Heart right ventricle (tissue), 16 donors: Measurements from ENCODE around the gene TCAF1. TPM values are rescaled to one million over a fixed set of nuclear protein-coding genes. Genes with fewer than 3 reads are reported as not detected.

ENCODE experiments used
- ATAC-seq, 8 donors: fragments of 200-7000 bp; cut with Tn5 transposase; one replicate each; pipeline ENCODE4 v1.9.1; 2020; ENCODE audit warnings: mild to moderate bottlenecking in 8 of 8, moderate library complexity in 8 of 8, moderate number of reproducible peaks in 1 of 8
- DNase-seq, 2 donors: peaks; one replicate each; pipeline ENCODE4 v3.0.0-alpha.2; 2020
- H3K27ac ChIP-seq, 10 donors: fragments of 200-600 bp; sonication (generic) in 2 of 10; one replicate each; pipeline versions ENCODE4 v1.5.0 to v1.8.0; 2020 to 2022; ENCODE audit warnings: mild to moderate bottlenecking in 3 of 10
- H3K27me3 ChIP-seq, 7 donors: fragments of 200-600 bp; one replicate each; pipeline ENCODE4 v1.8.0; 2021 to 2022; ENCODE audit warnings: mild to moderate bottlenecking in 2 of 7
- H3K36me3 ChIP-seq, 9 donors: fragments of 200-600 bp; sonication (generic) in 1 of 9; one replicate each; pipeline versions ENCODE4 v1.5.0 to v1.8.0; 2020 to 2022; ENCODE audit warnings: mild to moderate bottlenecking in 2 of 9
- H3K4me1 ChIP-seq, 9 donors: fragments of 200-600 bp; sonication (generic) in 1 of 9; one replicate each; pipeline versions ENCODE4 v1.5.0 to v1.8.0; 2020 to 2022; ENCODE audit warnings: mild to moderate bottlenecking in 4 of 9
- H3K4me3 ChIP-seq, 10 donors: fragments of 200-600 bp; sonication (generic) in 2 of 10; one replicate each; pipeline versions ENCODE4 v1.5.0 to v1.8.0; 2020 to 2022; ENCODE audit warnings: mild to moderate bottlenecking in 7 of 10, moderate library complexity in 2 of 10
- H3K9me3 ChIP-seq, 11 donors: fragments of 200-600 bp in 10 of 11; sonication (generic) in 2 of 11; one replicate each; pipeline versions ENCODE4 v1.5.0 to v1.8.0; 2013 to 2022; ENCODE audit warnings: mild to moderate bottlenecking in 2 of 11, control low read depth in 1 of 11, moderate library complexity in 1 of 11
- WGBS, 2 donors: extraction: QIAGEN DNeasy Blood & Tissue Kit; methylation state at CpG; one replicate each; pipeline ENCODE4 v1.1.7; 2013; ENCODE audit warnings: inconsistent platforms in 1 of 2; 5-methylcytosine and 5-hydroxymethylcytosine counted together
- intact Hi-C, 10 donors: fragments of 100-400 bp; cut with DNase I; formaldehyde crosslinking; loops; one replicate each; pipeline versions ENCODE4 v1.11.1 to v1.14.2; 2022
- polyA plus RNA-seq, 2 donors: library from polyadenylated mRNA; stranded (reverse); fragments of 200-250 nt; gene quantifications; one replicate each; pipeline ENCODE4 v1.2.3, GENCODE V29; 2013
- total RNA-seq, 10 donors: library from RNA; stranded (reverse); fragmentation: NEBNext Ultra II Directional in 3 of 10; extraction: Animal tissue kit (Norgen Biotek cat#: 25700) in 3 of 10; gene quantifications; one replicate each; pipeline versions ENCODE4 v1.2.1 to v1.2.4, GENCODE V29; 2021 to 2023
- TF ChIP-seq, protein P1 (sequence below), 9 donors: fragments of 200-600 bp; sonication (generic) in 2 of 9; IDR thresholded peaks; one replicate each; pipeline versions ENCODE4 v1.5.0 to v1.8.0; 2021 to 2022; ENCODE audit warnings: antibody characterized with exemption in 9 of 9, mild to moderate bottlenecking in 5 of 9, moderate library complexity in 1 of 9
- donor health status: Arrhythmogenic right ventricular cardiomyopathy.
- donor health status: ischemic (EF 13 %, LVEDD 7.1; RV severe dilation, severe dysfunction).
- donor health status: healthy with polysubstance abuse.
- donor health status: DM: no; HTN: yes; CAD: no.
- donor health status: DM: no; HTN: no; CAD: no.
- donor health status: ischemic (EF 25% LVEDD 6.9; RV normal size, moderate dysfunction).
- donor health status: ischemic (EF 25% LVEDD 5.7; RV mildly dilated, moderate dysfunction).
- donor health status: healthy.
- donor health status: DM: yes; HTN: yes; CAD: no.
- donor health status: Ischemic cardiomyopathy.
- donor health status: ischemic (EF 35%, LVEDD 5.7; RV mildly dilated, moderate dysfunction).
- donor health status: nonischemic (EF 11% LVEDD 7.7; RV severe dilation, severe dysfunction).
- donor health status: DM: yes; HTN: yes; CAD: no.
- donor health status: PGD.
- donor health status: ischemic (EF 29% LVEDD 5.4; RV normal size, mild dysfunction).
- donor health status: nonischemic (EF 23%, LVEDD 6.1; RV moderate dilation, normal function).

Gene TCAF1
- total and polyA plus RNA-seq, 12 donors: 9.3 to 62.8 (median 55.5) TPM

GRCh38 chr7:143938379-143939243, 36.6 kb upstream of the TCAF1 start:
- Histone ChIP-seq H3K4me1 (no peaks in the 10 kb centered on the region), H3K4me3 (no peak overlapping the region), H3K27ac (no peak overlapping the region), H3K9me3 (peaks cover 0 to 5% (median 0%) of the 10 kb centered on the region in 11 donors), H3K27me3 (no peaks in the 10 kb centered on the region), H3K36me3 (no peaks in the 10 kb centered on the region)
- TF ChIP-seq, protein P1, sequence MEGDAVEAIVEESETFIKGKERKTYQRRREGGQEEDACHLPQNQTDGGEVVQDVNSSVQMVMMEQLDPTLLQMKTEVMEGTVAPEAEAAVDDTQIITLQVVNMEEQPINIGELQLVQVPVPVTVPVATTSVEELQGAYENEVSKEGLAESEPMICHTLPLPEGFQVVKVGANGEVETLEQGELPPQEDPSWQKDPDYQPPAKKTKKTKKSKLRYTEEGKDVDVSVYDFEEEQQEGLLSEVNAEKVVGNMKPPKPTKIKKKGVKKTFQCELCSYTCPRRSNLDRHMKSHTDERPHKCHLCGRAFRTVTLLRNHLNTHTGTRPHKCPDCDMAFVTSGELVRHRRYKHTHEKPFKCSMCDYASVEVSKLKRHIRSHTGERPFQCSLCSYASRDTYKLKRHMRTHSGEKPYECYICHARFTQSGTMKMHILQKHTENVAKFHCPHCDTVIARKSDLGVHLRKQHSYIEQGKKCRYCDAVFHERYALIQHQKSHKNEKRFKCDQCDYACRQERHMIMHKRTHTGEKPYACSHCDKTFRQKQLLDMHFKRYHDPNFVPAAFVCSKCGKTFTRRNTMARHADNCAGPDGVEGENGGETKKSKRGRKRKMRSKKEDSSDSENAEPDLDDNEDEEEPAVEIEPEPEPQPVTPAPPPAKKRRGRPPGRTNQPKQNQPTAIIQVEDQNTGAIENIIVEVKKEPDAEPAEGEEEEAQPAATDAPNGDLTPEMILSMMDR (IDR thresholded peaks at IDR 0.05): no peak
- WGBS, 2 donors: 67 to 79% methylated on average over 5 of the region's 5 CpGs
- intact Hi-C loops: no loop called here
- ATAC-seq (no peak), DNase-seq (no peak)

- H3K27ac ChIP-seq: no peak overlapping the region
- peaks cover 0 to 20% (median 0%) of the 10 kb centered on the region in 11 donors for H3K9me3 ChIP-seq
- DNase-seq (no peak), ATAC-seq (no peak)
- intact Hi-C loops: no loop called here
- 60 to 77% methylated on average over 4 of the region's 4 CpGs for WGBS, 2 donors
- TF ChIP-seq, protein P1 (IDR thresholded peaks at IDR 0.05): no peak
- no peaks in the 10 kb centered on the region for H3K36me3 ChIP-seq
- no peaks in the 10 kb centered on the region for H3K27me3 ChIP-seq
- H3K4me3 ChIP-seq: no peak overlapping the region
- H3K4me1 ChIP-seq: no peaks in the 10 kb centered on the region
These were observed 34.4 kb upstream of the TCAF1 start for GRCh38 chr7:143936087-143937009.

DNA sequence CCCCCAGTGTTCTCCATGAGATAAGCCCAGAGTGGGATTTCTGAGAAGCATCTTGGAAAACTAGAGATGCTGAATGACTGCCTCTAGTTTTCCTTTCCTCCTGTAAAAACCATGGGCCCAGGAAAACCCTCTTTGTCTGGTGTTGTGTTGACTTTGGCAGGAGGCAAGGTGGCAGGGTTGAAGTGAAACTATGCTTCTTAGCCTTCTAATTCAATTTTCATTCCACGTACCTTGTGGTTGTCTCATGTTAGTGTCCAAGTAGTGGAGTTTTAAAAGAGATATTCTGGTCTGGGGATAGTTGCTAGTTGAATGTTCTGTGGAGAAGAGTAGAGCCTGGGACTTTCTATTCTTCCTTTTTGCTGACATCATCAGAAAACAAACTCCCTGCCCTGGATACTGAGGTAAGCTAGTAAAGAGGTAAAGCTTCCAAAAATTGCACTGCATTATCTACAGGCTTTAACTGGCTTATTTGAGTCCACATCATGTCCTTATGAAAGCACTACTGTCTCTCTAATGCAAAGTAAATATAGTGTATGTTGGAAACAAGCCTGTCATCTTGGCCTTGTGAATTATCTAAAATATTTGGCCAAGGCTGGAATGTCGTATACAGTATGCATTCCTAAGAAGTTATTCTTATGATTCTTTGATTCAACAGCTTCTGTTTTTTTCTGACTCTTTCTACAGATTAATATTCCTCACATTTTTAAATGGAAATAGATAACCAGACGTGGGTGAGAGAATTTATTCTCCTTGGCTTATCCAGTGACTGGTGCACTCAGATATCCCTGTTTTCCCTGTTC, 32.8 kb upstream of the TCAF1 start, which contains the start of gene OR2F2:
TSS of gene OR2F2 (plus strand) at position 708 of the 800 bp plus-strand sequence. CDS start at position 708, 0 bp downstream.
- no peak within 1 kb of the TSS for H3K27ac ChIP-seq
- no peaks in the 10 kb centered on the region for H3K4me1 ChIP-seq
- TF ChIP-seq, protein P1 (IDR thresholded peaks at IDR 0.05): no peak
- peaks cover 0 to 20% (median 0%) of the 10 kb centered on the region in 11 donors for H3K9me3 ChIP-seq
- DNase-seq (no peak), ATAC-seq (no peak)
- no peaks in the 10 kb centered on the region for H3K27me3 ChIP-seq
- 60 to 70% methylated on average over 3 of the region's 3 CpGs for WGBS, 2 donors
- H3K36me3 ChIP-seq: no peaks in the 10 kb centered on the region
- H3K4me3 ChIP-seq: no peak within 1 kb of the TSS
- intact Hi-C loops: loop anchor here in 1 of 10 donors (5.0 kb wide), 1 partner anchor 33 kb away; no protein-coding TSS in a partner anchor
